ENCODE data around the gene PRKN.

GRCh38 chr6:162198925-162199324 lies 528.6 kb downstream of the PRKN start:
- TF ChIP-seq ZFP3 (CRISPR knock-in tag; IDR thresholded peaks at IDR 0.05) (no peak), TCF4 (CRISPR knock-in tag; IDR thresholded peaks at IDR 0.05; ENCODE audit: borderline replicate concordance) (no peak), POU6F1 (CRISPR knock-in tag; IDR thresholded peaks at IDR 0.05; ENCODE audit: borderline replicate concordance, low read depth) (no peak)

Data from SK-N-SH treated with all-trans-retinoic acid at 6 μM for 48 hours (cell line).